ENCODE results near the gene CHP2. TPM values are rescaled to one million over a fixed set of nuclear protein-coding genes. Genes with fewer than 3 reads are reported as not detected.
A peak's percentile ranks its signal among the peaks of the same experiment; 100 is the strongest.

The CHP2 gene
- total and polyA plus RNA-seq, 2 experiments from 2014 or later, result 2.0 to 3.3 TPM

DNA sequence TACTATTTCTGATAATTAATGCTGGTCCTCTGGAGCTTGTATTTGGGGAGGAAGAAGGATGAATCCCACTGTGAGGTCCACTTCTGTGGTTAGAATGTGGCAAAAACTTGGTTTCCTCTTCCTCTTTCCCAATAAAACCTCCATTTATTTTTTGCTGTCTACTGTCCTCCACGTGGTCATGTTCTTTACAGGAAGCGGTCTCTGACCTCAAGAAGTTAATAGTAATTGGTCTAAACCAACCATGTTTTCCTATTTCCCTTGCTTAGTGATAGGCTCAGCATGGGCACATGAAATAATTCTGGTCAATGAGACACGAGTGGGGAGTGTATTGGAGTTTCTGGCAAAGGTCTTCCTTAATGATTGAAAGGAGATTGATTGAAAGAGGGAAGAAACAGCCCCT, 33.9 kb downstream of the CHP2 start:
- Histone ChIP-seq H3K36me3 (replicated peaks; ENCODE audit: insufficient read depth, low read depth) (no peaks in the 10 kb centered on the region), H3K27ac (no peak overlapping the region), H3K4me3 (no peak overlapping the region), H3K4me2 (no peak overlapping the region), H4K20me1 (ENCODE audit: insufficient read depth, poor library complexity, severe bottlenecking) (no peaks in the 10 kb centered on the region), H3K79me2 (no peaks in the 10 kb centered on the region), H3K9me2 (replicated peaks; ENCODE audit: insufficient read depth) (no peaks in the 10 kb centered on the region), H2AFZ (no peak overlapping the region), H3K27me3 (peaks cover 14% of the 10 kb centered on the region), H3K4me1 (ENCODE audit: insufficient read depth) (no peaks in the 10 kb centered on the region), H3K9me3 (ENCODE audit: low read depth) (no peaks in the 10 kb centered on the region)
- TF ChIP-seq EZH2phosphoT487 (IDR thresholded peaks at IDR 0.05; ENCODE audit: low read depth, severe bottlenecking, unreplicated experiment) (no peak), EZH2 (IDR thresholded peaks at IDR 0.05; ENCODE audit: borderline replicate concordance) (no peak)
- TF ChIP-seq, protein P1, sequence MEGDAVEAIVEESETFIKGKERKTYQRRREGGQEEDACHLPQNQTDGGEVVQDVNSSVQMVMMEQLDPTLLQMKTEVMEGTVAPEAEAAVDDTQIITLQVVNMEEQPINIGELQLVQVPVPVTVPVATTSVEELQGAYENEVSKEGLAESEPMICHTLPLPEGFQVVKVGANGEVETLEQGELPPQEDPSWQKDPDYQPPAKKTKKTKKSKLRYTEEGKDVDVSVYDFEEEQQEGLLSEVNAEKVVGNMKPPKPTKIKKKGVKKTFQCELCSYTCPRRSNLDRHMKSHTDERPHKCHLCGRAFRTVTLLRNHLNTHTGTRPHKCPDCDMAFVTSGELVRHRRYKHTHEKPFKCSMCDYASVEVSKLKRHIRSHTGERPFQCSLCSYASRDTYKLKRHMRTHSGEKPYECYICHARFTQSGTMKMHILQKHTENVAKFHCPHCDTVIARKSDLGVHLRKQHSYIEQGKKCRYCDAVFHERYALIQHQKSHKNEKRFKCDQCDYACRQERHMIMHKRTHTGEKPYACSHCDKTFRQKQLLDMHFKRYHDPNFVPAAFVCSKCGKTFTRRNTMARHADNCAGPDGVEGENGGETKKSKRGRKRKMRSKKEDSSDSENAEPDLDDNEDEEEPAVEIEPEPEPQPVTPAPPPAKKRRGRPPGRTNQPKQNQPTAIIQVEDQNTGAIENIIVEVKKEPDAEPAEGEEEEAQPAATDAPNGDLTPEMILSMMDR (IDR thresholded peaks at IDR 0.05; ENCODE audit: poor library complexity), result no peak
- no peak for DNase-seq (ENCODE audit: low spot score)
- 81% methylated on average over 3 of the region's 3 CpGs for WGBS (ENCODE audit: low lambda C conversion rate, missing lambda C conversion rate)

DNA sequence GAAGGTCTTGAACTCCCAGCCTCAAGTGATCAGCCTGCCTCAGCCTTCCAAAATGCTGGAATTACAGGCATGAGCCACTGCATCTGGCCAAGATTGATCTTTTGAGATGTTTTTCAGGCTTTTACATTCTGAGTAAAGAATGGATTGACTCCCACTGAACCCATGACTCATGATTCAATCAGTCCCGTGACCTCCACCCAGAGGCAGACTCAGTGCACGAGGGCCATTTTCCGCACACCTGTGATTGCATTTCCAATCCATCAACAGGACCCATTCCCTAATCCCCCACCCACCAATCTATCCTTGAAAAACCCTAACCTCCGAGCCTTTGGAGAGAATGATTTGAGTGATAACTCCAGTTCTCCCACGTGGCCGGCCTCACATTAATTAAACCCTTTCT, 40.6 kb downstream of the CHP2 start:
- no peaks in the 10 kb centered on the region for H3K9me3 ChIP-seq (ENCODE audit: low read depth)
- H3K4me3 ChIP-seq, result no peak overlapping the region
- H4K20me1 ChIP-seq (ENCODE audit: insufficient read depth, poor library complexity, severe bottlenecking), result no peaks in the 10 kb centered on the region
- H3K36me3 ChIP-seq (replicated peaks; ENCODE audit: insufficient read depth, low read depth), result no peaks in the 10 kb centered on the region
- 84% methylated on average over 6 of the region's 6 CpGs for WGBS (ENCODE audit: low lambda C conversion rate, missing lambda C conversion rate)
- no peaks in the 10 kb centered on the region for H3K9me2 ChIP-seq (replicated peaks; ENCODE audit: insufficient read depth)
- TF ChIP-seq EZH2phosphoT487 (IDR thresholded peaks at IDR 0.05; ENCODE audit: low read depth, severe bottlenecking, unreplicated experiment) (no peak), EZH2 (IDR thresholded peaks at IDR 0.05; ENCODE audit: borderline replicate concordance) (no peak)
- no peak overlapping the region for H3K4me2 ChIP-seq
- H3K79me2 ChIP-seq, result no peaks in the 10 kb centered on the region
- no peaks in the 10 kb centered on the region for H3K27me3 ChIP-seq
- H2AFZ ChIP-seq, result no peak overlapping the region
- H3K27ac ChIP-seq, result no peak overlapping the region
- no peak for DNase-seq (ENCODE audit: low spot score)
- no peaks in the 10 kb centered on the region for H3K4me1 ChIP-seq (ENCODE audit: insufficient read depth)

DNA sequence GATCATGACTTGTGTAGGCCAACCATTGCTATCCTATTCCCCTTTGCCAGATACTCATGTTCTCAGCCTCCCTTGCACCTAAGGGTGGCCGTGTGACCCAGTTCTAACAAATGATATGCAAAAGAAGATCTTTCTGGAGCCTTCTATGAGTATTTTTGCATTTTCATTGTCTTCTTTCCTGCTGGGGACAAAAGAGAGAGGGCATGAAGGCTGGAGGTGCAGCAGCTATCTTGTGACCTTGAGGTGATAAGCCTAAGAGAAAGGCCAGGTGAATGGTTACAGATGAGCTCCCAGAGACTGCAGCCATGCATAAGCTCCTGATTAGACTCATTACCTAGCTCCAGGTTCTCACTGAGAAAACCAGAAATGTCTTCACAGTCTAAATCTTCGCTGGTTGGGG, 42.1 kb downstream of the CHP2 start:
- no peak for DNase-seq (ENCODE audit: low spot score)
- no peak overlapping the region for H3K27ac ChIP-seq
- WGBS (ENCODE audit: low lambda C conversion rate, missing lambda C conversion rate), result 79% methylated on average over 2 of the region's 2 CpGs
- H3K9me2 ChIP-seq (replicated peaks; ENCODE audit: insufficient read depth), result no peaks in the 10 kb centered on the region
- no peak overlapping the region for H3K4me2 ChIP-seq
- H3K36me3 ChIP-seq (replicated peaks; ENCODE audit: insufficient read depth, low read depth), result no peaks in the 10 kb centered on the region
- H3K4me3 ChIP-seq, result no peak overlapping the region
- no peaks in the 10 kb centered on the region for H3K4me1 ChIP-seq (ENCODE audit: insufficient read depth)
- no peaks in the 10 kb centered on the region for H4K20me1 ChIP-seq (ENCODE audit: insufficient read depth, poor library complexity, severe bottlenecking)
- TF ChIP-seq EZH2phosphoT487 (IDR thresholded peaks at IDR 0.05; ENCODE audit: low read depth, severe bottlenecking, unreplicated experiment) (no peak), EZH2 (IDR thresholded peaks at IDR 0.05; ENCODE audit: borderline replicate concordance) (no peak)
- TF ChIP-seq, protein P1 (IDR thresholded peaks at IDR 0.05; ENCODE audit: poor library complexity), result no peak
- no peaks in the 10 kb centered on the region for H3K79me2 ChIP-seq
- no peaks in the 10 kb centered on the region for H3K27me3 ChIP-seq
- no peaks in the 10 kb centered on the region for H3K9me3 ChIP-seq (ENCODE audit: low read depth)
- H2AFZ ChIP-seq, result no peak overlapping the region

DNA sequence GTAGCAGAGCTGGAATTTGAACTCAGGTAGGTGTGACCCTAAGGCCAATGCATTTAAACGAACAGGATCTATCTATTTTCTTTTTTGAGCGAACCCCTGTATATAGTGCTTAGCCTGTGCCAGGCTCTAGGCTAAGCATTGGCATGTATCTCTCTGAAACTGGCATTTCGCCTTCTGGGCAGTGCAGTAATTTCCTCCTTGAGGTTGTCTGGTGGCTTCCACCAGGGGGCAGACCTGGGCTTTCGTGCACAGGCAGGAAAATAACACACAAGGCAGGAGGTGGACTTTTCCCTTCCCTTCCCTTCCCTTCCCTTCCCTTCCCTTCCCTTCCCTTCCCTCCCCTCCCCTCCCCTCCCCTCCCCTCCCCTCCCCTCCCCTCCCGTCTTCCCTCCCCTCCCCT, 46.6 kb downstream of the CHP2 start:
- H4K20me1 ChIP-seq (ENCODE audit: insufficient read depth, poor library complexity, severe bottlenecking), result no peaks in the 10 kb centered on the region
- no peak overlapping the region for H3K27ac ChIP-seq
- TF ChIP-seq, protein P1 (IDR thresholded peaks at IDR 0.05; ENCODE audit: poor library complexity), result peak; percentile 51
- TF ChIP-seq EZH2phosphoT487 (IDR thresholded peaks at IDR 0.05; ENCODE audit: low read depth, severe bottlenecking, unreplicated experiment) (no peak), EZH2 (IDR thresholded peaks at IDR 0.05; ENCODE audit: borderline replicate concordance) (no peak)
- H3K4me1 ChIP-seq (ENCODE audit: insufficient read depth), result no peaks in the 10 kb centered on the region
- peaks cover 5% of the 10 kb centered on the region for H3K27me3 ChIP-seq
- 24% methylated on average over 3 of the region's 5 CpGs for WGBS (ENCODE audit: low lambda C conversion rate, missing lambda C conversion rate)
- no peaks in the 10 kb centered on the region for H3K9me2 ChIP-seq (replicated peaks; ENCODE audit: insufficient read depth)
- peak; percentile 76 for DNase-seq (ENCODE audit: low spot score)
- no peak overlapping the region for H2AFZ ChIP-seq
- no peaks in the 10 kb centered on the region for H3K79me2 ChIP-seq
- no peaks in the 10 kb centered on the region for H3K9me3 ChIP-seq (ENCODE audit: low read depth)
- no peaks in the 10 kb centered on the region for H3K36me3 ChIP-seq (replicated peaks; ENCODE audit: insufficient read depth, low read depth)
- no peak overlapping the region for H3K4me2 ChIP-seq
- no peak overlapping the region for H3K4me3 ChIP-seq

Data from hepatocyte (in vitro differentiated cells).